GM18867 (cell line): ENCODE measurements around the gene NCOA7.
"Not testable (repeated sequence)": the region's sequence is repeated elsewhere in the genome, so short reads cannot be mapped to it uniquely, and the experiment has no call there.

ENCODE experiments used
- ATAC-seq: cut with Tn5 transposase; IDR thresholded peaks from one replicate; pipeline ENCODE4 v1.9.1; 2021; ENCODE audit warnings: mild to moderate bottlenecking, moderate library complexity; ENCODE audit not compliant: unreplicated experiment

NCOA7 gene

DNA sequence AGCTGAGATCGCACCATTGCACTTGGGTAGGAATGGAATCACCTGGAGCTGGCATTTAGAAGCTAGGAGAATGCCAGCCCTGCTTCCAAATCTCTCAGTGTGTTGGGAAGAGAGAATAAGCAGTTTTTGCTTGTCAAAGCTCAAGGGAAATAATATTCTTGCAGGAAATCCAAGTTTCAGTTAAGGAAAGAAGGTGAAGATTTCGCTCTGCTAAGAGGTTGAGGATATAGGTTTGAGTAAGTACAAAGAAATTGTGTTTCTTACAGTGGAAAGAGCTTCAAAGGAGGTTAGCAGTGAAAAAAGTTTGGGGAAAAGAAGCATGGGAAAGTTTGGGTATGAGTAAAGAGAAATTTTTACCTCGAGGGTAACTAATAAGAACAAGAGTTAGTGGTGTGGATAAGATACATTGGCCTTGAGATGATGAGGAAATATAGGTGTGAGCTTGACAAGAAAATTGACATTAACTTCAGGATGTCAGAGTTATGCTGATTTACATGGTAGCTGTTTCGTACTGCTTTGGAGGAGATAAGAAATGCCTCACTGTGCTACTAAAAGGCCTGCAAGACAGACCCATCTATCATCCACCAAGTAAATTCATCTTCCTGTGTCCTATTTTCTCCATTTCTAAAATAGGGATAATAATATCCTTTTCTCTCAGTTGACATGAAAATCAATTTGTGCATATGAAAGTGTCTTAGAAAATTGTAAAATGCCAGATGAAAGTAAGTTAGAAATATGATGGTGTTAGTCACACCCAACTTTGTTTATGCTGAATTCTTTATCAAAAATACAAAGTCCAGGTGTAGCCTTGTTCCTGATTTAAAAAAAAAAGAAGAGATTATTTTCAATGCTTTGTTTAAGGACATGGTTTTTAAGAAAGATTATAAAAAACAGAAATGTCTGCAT is 153.0 kb downstream of the NCOA7 start:
- ATAC-seq: no peak

DNA sequence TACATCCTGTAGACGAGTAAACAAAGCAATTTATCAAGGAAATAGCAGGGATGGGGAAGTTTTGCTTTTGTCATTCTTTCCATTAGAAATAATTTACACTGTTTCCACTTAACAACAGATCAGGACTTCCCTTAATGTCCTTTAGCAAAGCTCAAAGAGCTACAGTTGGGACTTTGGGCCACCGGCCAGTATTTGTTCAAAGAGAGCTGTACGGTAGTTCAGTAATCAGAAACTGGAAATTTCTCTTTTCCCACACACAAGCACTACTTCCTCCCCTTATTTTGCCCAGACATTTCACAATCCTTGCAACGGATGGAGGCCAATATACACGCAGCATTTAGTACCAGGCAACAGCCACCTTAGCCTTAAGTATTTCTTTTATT is 153.7 kb downstream of the NCOA7 start:
- ATAC-seq: no peak

DNA sequence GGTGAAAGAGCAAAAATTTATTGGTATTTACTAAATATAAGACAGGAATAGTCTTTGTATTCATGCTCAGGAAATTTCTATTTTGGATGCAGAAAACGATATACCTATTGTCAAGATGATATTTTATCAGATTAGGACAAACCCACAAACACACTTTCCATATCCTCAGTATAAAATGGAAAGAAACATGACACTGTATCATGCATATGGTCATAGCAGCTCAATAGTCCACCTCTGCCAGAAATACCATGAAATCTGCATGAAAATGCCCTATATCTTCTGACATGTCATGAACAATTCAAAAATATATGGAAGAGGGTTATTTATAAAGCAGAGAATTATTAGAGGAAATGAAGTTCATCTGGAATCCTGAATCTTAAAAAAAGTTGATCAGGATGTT is 154.1 kb downstream of the NCOA7 start:
- no peak for ATAC-seq

DNA sequence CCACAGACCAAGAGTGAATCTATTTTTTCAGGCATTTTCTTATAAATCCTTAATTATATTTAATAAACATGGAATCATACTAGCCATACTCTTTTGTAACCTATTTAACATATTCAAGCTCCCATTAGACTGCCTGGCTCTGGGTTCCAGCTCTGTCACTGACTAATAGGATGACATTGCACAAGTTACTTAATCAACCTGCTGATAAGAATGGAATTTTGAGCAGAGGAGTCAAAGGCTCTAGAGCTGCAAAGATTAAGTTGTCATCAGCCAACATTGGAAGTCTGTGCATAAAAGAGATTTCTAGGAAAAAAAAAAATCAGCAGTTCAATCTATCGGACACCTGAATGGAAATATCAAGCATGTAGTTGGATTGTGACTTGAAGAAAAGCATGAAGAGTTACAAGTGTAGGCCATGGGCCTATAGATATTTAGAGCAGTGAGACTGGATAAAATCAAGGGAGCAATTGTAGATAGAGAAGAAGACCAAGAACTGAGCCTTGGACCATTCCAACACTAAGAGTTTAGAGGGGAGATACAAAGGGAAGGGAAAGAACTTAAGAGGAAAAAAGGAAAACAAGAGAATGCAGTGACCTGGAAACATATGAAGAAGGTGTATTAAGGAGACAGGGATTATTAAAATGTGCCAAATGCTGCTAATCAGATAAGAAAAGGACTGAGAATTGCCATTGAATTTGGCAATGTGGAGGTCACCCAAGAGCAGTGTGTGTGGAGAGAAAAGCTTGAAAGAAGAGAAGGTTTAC is 154.8 kb downstream of the NCOA7 start:
- no peak for ATAC-seq

DNA sequence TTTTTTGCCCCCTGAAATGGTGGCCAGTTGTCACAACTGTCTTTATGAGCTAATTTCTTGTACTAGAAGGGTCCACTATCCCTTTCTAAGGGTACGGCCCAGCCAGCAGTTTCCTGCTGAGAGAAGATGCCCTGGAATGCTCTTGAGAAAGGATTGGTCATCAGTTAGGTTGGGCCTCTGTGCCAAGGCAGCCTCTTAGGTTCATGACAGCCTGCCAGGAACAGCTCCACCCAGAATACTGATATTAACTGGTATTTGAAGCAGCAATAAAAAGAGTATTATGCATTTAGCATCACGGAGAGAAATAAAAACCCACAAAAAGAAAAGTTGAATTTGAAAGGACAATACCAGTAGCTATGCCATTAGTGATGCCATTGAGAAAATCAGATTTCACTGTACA is 156.9 kb downstream of the NCOA7 start:
- ATAC-seq: no peak

DNA sequence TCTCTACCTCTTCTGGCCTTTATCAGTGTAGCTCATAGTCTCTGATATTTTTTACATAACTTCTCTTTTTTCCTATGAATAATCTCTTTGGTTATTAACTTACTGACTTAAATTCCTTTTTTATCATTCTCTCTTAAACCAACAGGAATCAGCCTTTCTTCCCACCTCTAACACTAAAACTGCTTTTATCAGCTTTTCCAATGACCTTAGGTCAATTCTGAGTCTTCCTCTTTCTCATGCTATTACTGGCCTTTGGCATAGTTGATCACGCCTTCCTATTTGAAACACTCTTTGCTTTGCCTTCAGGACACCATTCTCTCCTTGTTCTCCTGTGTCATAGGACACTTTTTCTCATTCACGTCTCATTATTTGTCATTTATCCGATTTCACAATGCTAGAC is 157.7 kb downstream of the NCOA7 start:
- no peak for ATAC-seq

DNA sequence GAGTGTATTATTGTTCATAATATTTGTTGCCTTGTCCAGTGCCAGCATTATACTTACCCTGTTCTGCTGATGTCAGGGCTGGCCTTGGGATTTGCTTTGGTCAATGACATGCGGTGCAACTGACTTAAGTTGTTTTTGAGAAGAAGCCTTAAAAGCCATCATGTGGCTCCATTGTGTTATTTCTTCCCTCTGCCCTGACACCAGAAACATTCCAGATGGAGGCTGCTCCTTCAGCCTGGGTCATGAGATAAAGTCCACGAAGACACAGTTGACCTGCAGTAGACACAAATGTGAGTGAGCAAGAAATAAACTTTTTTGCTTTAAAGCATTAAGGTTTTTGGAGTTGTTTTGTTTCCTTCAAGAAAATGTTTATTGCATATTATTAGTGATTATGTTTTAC is 158.3 kb downstream of the NCOA7 start:
- no peak for ATAC-seq

DNA sequence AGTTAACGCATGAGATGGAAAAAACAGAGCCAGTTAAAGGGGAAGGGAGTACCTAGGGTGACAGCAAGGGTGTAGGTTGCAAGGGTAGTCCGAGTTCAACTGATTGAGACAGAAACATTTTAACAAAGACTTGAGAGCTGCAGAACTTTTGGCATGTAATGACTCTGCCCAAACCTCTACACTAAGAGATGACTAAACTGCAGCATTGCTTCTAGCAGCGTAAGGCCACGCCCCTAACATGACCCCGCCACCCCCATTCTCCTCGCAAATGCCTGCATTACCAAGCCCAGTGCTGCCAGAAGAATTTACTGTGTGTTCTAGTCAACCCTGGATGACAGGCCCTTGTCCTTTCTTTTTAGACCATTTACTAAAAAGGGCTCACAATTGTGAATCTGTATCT is 159.5 kb downstream of the NCOA7 start:
- no peak for ATAC-seq

DNA sequence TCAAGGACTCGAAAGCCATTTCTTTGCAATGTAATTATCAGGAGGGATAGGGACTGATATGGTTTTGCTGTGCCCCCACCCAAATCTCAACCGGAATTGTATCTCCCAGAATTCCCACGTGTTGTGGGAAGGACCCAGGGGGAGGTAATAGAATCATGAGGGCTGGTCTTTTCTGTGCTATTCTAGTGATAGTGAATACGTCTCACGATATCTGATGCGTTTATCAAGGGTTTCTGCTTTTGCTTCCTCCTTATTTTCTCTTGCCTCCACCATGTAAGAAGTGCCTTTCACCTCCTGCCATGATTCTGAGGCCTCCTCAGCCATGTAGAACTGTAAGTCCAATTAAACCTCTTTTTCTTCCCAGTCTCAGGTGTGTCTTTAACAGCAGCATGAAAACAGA is 160.0 kb downstream of the NCOA7 start:
- not testable (repeated sequence) for ATAC-seq

DNA sequence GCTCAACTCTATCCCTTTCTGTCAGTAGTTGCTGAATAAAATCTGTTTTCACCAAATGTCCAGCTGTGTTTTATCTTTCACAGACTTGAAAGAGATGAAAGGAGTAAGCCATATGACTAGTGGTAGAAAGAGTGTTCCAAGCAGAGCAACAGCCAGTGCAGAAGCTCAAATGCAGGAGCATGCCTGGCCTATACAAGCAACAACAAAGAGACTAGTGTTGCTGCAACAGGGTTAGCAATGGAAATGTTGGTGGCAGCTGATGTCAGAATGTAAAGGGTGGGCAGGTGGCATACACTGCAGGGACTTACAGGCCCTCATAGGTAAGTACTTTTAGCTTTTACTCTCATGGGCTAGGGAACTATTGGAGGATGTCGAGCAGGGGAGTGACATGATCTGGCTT is 160.6 kb downstream of the NCOA7 start:
- no peak for ATAC-seq

DNA sequence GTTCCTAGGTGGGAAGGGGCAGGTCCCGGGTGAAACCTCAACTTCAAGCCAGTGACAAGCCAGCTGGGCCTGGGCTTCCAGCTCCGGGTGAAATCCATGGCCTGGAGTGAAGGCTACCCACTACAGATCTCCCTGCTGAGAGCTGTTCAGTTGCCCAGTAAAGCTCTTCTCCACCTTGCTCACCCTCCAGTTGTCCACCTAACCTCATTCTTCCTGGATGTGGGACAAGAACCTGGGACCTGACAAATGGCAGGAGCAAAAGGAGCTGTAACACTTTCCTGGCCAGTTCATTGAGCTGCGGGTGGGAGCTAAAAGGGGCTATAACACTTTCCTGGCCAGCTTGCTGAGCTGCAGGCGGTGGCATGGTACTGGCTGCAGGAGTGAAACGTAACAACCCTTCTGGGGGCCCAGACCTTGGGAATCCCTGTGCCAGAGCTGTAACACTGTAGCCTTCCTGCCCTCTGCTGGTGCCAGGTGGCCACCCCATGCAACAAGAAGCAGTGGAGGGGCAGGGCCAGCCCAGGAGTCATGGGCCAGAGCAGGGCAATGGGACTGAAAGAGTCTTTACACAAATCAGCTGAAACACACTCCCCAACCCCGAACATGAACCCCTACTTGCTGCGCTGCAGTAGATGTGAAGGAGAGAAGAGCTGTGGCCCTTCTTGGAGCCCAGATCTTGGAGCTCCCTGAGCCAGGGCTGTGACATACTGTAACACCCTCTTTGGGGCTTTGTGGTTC is 162.2 kb downstream of the NCOA7 start:
- ATAC-seq: no peak

DNA sequence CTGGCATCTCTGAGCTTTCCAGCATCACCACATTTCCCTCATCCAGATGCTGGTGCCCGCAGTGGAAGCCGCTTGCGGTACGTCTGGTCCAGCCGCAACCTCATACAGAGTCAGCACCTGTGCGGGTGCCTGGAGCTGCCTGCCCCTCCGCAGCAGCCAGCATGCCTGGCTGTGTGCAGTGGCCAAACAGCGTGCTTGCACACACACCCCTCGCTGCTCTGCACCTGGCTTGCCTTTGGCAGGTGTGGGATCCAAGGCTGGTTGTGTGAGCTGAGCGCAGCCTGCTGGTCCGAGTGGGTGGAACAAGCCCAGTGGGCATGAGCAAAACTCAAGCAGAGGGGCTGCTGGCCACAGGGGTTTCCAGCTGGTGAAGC is 162.7 kb downstream of the NCOA7 start:
- ATAC-seq: no peak

DNA sequence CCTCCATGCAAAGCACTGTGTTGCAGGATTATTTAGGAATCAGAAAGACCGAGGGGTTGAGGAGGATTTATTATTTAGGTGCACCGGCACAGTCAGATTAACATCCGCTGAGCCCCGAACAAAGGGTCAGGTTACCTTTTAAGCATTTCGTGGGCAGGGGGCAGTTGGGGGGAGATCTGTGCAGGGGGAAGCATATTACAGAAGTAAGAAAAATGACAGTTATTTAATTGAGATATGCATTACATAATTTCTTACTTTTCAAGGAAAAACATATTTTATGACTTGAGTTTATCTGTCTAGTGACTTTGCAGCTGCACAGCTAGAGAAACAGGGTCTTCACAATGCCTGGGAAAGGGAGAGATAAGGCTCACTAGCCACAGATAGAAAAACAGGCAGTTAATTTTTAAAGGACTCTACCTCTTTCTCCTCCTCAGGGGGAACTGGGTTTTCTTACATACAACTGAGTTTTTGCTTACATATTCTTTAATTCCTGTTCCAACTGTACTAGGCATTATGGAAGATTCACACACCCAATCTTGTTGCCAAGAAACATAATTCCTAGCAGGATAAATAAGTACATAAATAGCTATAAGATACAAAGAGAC is 164.1 kb downstream of the NCOA7 start:
- no peak for ATAC-seq

DNA sequence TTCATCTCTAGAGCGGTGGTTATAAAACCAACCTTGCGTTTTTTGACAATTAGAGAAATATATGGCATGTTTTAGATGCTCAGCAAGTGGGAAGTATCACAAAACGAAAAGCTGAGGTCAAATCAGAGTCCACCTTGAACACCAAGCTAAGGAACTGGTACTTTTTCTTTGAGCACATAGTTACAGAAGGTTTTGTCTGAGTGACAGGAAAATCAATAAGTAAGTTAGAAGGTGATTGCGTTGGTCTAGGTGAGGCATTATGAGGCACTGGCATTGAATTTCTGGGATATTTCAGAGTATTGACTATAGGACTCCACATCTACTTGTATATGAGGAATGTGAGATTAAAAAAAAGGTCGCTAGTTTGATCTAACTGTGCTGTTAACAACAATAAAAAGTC is 165.2 kb downstream of the NCOA7 start:
- ATAC-seq: no peak

DNA sequence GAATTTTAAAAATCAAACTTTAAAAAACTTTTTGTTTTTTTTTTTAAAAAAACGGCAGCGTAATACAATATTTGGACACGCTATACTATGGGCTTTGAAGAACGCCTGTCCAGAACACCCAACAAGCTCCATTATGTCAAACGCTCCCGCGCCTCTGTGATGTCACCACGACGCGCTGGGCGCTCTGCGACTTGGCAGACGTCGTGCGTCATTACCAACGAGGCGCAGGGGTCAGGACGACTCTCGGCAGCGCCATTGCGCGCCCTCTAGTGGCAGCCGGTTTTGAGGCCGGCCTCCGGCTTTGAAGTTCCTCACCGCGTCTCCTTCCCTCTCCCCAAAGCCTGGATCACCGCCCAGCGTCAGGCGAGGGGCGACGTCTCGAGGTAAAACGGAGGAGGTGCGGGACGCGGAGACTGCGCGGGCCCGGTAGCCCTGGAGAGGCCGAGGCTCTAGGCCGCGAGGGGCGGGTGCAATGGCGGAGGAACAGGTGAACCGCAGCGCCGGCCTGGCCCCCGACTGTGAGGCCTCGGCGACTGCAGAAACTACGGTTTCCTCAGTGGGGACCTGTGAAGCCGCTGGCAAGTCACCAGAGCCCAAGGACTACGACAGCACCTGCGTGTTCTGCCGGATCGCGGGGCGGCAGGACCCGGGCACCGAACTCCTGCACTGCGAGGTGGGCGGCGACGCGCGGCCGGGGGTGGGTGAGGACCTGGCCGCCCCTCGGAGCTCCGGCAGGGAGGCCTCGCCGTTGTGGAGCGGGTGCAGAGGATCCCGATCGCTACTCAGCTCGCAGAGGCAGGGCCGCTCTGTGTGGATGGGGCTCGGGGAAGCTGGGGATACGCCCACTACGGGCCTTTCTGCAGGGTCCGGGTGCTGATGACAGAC is 166.0 kb downstream of the NCOA7 start, which contains the start of gene HINT3:
HINT3 (plus strand) TSS at position 265 of the 885 bp plus-strand sequence; CDS start at position 473, 208 bp downstream.
- peak; percentile 94 for ATAC-seq

DNA sequence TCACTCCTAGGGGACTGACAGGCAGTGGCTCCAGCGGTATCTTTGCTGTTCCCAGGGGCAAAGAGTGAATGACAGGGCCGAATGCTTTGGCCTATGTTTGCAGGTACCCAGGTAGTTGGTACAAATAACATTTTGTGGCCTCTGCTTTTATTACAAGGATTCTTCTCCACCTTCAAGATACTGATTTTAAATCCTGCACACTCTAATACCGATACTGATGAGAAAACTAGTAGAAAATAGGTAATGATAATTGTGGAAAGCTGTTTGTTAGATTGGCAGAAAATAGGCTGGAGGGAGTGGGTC is 166.6 kb downstream of the NCOA7 start:
- ATAC-seq: no peak

DNA sequence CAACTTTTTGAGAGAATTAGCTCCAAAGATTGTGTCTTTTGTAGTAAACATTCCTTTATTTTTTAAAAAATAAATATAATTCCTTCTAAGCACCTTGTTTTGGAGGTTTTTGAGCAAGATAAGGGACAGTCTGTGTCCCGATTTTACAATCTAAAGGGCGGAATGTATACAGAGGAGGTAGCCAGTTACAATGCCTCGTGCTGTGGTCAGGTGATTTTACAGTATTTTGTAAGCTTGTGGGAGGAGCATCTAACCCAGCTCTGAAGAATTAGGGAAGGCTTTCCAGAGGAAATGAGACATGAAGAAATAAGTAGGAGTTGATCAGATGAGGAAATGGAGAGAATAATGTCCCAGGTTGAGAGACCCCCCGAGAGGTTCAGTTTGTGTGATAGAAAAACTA is 167.1 kb downstream of the NCOA7 start:
- ATAC-seq: no peak

DNA sequence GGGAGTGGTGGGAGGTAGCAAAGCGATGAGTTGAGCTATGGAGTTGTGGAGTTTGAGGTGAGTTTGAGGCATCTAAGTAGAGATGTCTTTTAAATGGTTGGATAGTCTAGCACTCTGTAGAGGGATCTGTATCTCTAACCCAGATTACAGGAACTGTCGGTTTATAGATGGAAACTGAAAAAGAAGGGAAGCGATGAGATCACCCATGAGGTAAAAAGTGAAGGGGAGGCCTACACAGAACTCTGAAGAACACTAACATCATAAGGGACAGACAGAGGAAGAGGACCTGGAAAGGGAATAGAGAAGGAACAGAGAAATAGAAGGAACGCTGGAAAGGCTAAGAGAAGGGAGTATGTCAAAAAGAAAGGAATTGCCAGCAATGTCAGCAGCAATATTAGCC is 168.3 kb downstream of the NCOA7 start:
- no peak for ATAC-seq

DNA sequence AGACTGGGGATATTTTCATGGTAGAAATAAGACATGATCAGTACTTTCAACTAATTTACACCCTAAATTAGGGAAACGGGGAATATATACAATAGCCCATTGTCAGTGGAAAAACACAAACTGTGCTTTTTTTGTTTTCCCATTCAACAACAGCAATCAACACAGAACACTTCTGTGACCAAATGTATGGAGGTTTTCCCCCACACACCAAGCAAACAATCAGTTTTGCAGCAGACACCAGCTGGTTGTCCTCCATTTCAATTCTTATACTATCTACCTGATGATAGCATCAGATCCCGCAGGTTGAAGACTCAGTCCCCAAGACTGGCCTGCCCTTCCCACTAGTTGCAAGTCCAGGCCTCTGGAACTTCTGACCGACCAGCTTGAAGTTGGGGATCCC is 170.4 kb downstream of the NCOA7 start:
- ATAC-seq: no peak

DNA sequence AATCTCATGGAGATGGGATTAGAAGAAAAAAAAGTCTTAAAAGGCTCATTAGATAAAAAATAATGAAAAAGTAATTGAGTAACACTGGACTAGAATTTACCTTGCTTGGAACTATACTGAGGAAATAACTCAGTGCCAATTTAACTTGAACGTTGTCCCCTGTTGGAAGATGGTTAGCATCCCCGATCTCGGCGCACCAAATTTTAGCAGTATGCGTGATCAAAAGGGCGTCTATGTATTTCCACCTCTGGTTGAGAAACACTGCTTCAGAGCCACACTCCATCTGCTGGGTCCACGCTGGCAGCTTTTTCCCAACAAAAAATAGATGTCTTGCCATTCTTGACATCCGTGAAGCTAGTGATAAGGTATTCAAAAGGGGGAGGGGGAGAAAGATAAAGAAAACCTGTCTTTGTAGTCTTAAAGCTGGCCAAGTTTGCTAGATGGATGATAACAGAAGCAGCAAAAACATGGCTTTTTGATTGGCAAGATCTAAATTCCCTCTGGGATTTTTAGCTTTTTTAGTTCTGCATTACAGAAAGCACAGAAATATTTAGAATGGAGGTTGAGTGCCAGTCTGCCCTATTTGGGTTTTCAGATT is 172.2 kb downstream of the NCOA7 start:
- no peak for ATAC-seq
